Cardiac muscle cell (in vitro differentiated cells and primary cell): ENCODE data around the gene CA10. TPM values are rescaled to one million over a fixed set of nuclear protein-coding genes. Genes with fewer than 3 reads are reported as not detected.

Experiments used
- DNase-seq, 2 donors: peaks; one replicate each; pipeline versions ENCODE4 v3.0.0 to v3.0.0-alpha.2; 2010 to 2017; ENCODE audit warnings: low read depth in 1 of 2, low spot score in 1 of 2
- H3K27ac ChIP-seq: fragments of 200-600 bp; sonication (generic); 2 replicates; pipeline ENCODE4 v1.5.1; 2016
- H3K27me3 ChIP-seq: fragments of 200-600 bp; sonication (generic); 2 replicates; pipeline ENCODE4 v1.6.0; 2016; ENCODE audit warnings: control low read depth
- H3K36me3 ChIP-seq: fragments of 200-600 bp; sonication (generic); 2 replicates; pipeline ENCODE4 v1.5.1; 2016; ENCODE audit warnings: control low read depth
- H3K4me1 ChIP-seq: fragments of 200-600 bp; sonication (generic); 2 replicates; pipeline ENCODE4 v1.8.1; 2017; ENCODE audit warnings: low read depth, mild to moderate bottlenecking, mixed run types
- H3K4me3 ChIP-seq: fragments of 200-600 bp; sonication (generic); 2 replicates; pipeline ENCODE4 v1.5.1; 2016; ENCODE audit warnings: mild to moderate bottlenecking
- H3K9me3 ChIP-seq: fragments of 200-600 bp; sonication (generic); 2 replicates; pipeline ENCODE4 v1.5.1; 2017; ENCODE audit warnings: low read depth, mild to moderate bottlenecking, control low read depth
- CTCF ChIP-seq: IDR thresholded peaks from 2 replicates; pipeline ENCODE4 v1.5.1; 2012; ENCODE audit warnings: low read depth, mild to moderate bottlenecking, low read length
- polyA plus RNA-seq: library from polyadenylated mRNA; unstranded; fragments of >200 nt; fragmentation: Nextera tagmentation; extraction: Ambion mirVana; gene quantifications from 2 replicates; pipeline ENCODE4 v1.2.1, GENCODE V29; 2016
- total RNA-seq: library from RNA; depleted of rRNA; stranded (reverse); fragments of >200 nt; gene quantifications from 2 replicates; pipeline ENCODE4 v1.2.3, GENCODE V29; 2016

The CA10 gene
- total and polyA plus RNA-seq, 2 experiments from 2014 or later, result not detected

- no peaks in the 10 kb centered on the region for H3K27me3 ChIP-seq
- H3K4me3 ChIP-seq, result no peak overlapping the region
- TF ChIP-seq CTCF, result no peak
- no peak for DNase-seq
- H3K27ac ChIP-seq, result no peak overlapping the region
- no peaks in the 10 kb centered on the region for H3K9me3 ChIP-seq
- H3K4me1 ChIP-seq, result no peaks in the 10 kb centered on the region
- no peaks in the 10 kb centered on the region for H3K36me3 ChIP-seq
These were observed 343.4 kb downstream of the CA10 start for GRCh38 chr17:51815097-51815496.

DNA sequence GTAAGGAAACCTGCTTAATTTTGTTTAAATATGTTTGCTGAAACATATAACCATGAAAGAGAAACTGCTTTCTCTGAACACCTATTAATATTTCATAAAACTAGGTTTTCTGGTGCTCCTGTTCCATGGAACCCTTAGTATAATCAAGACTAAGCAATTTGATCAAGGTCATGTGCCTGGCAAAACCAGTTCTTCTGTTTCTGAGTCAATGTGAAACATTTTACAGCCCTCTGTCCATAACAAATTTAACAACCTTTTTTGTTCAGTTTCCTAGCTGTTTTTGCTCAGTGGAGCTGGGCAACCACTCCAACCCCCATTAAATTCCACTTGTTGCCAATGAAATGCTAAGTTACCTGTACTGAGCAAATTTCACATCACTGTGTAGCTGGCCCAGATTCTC, 344.0 kb downstream of the CA10 start:
- H3K27ac ChIP-seq, result no peak overlapping the region
- H3K9me3 ChIP-seq, result no peaks in the 10 kb centered on the region
- no peaks in the 10 kb centered on the region for H3K27me3 ChIP-seq
- no peak for TF ChIP-seq CTCF
- H3K4me1 ChIP-seq, result no peaks in the 10 kb centered on the region
- H3K4me3 ChIP-seq, result no peak overlapping the region
- no peak for DNase-seq
- no peaks in the 10 kb centered on the region for H3K36me3 ChIP-seq

- H3K4me3 ChIP-seq, result no peak overlapping the region
- H3K27me3 ChIP-seq, result no peaks in the 10 kb centered on the region
- H3K4me1 ChIP-seq, result no peaks in the 10 kb centered on the region
- no peak for TF ChIP-seq CTCF
- H3K36me3 ChIP-seq, result no peaks in the 10 kb centered on the region
- no peaks in the 10 kb centered on the region for H3K9me3 ChIP-seq
- H3K27ac ChIP-seq, result no peak overlapping the region
- no peak for DNase-seq
These were observed 344.7 kb downstream of the CA10 start for GRCh38 chr17:51813784-51814174.

DNA sequence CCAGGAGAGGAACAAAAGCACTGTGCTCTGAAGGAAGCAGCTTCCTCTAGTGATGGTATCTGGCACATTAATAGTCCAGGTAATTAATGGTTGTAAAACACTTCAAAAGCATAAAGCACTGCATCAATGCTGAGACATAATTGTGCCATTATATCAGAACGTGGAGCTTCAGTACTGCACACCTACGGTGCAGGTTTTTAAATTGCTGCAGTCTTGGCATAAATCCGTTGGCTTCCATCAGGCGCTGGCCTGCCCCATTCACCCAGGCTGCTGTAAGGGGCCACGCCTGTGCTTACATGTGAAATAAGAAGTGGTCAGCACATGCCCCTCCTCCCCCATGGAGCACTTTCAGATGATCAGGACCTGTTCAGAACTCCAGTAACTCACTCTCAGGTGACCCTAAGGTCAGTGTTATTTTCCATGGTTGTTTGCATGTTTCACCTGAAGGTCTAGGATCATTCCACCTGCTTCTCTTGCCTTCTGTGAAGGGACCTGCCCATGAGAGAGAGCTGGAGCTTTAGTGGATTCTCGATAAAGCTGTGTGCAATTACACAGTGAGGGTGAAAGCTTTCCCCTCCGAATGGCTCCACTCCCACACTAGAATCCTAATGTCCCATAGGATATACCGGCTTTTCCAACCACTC, 345.3 kb downstream of the CA10 start:
- TF ChIP-seq CTCF, result no peak
- no peaks in the 10 kb centered on the region for H3K4me1 ChIP-seq
- no peaks in the 10 kb centered on the region for H3K36me3 ChIP-seq
- H3K27me3 ChIP-seq, result no peaks in the 10 kb centered on the region
- H3K4me3 ChIP-seq, result no peak overlapping the region
- no peak overlapping the region for H3K27ac ChIP-seq
- H3K9me3 ChIP-seq, result no peaks in the 10 kb centered on the region
- DNase-seq, result no peak

GRCh38 chr17:51807460-51807859, 351.1 kb downstream of the CA10 start:
- H3K27me3 ChIP-seq, result no peaks in the 10 kb centered on the region
- no peak overlapping the region for H3K4me3 ChIP-seq
- no peak overlapping the region for H3K27ac ChIP-seq
- no peaks in the 10 kb centered on the region for H3K9me3 ChIP-seq
- TF ChIP-seq CTCF, result no peak
- no peaks in the 10 kb centered on the region for H3K36me3 ChIP-seq
- H3K4me1 ChIP-seq, result no peaks in the 10 kb centered on the region
- DNase-seq, result no peak

DNA sequence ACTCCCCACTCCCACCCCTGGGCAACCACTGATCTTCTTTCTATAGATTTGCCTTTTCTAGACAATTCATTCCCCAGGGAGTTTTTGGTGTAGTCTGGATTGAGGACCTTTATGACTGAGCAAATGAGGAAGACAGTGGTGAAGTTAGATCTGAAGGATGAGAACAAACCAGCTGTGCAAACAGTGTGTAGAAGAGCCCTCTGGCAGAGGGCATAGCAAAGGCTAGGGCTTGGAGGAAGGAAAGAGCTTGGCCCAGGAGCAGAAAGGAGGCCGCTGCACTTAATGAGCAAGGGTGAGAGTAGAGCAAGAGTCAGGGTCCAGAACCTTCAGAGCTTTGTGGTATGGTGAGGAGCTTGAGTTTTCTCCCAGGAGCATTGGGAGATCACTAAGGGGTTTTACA, 352.7 kb downstream of the CA10 start:
- Histone ChIP-seq H3K9me3 (no peaks in the 10 kb centered on the region), H3K4me3 (no peak overlapping the region), H3K27ac (no peak overlapping the region), H3K36me3 (no peaks in the 10 kb centered on the region), H3K4me1 (no peaks in the 10 kb centered on the region), H3K27me3 (no peaks in the 10 kb centered on the region)
- DNase-seq, result no peak
- TF ChIP-seq CTCF, result no peak
